ENCODE results near the gene PTPN13. TPM values are rescaled to one million over a fixed set of nuclear protein-coding genes. Genes with fewer than 3 reads are reported as not detected.

The PTPN13 gene
- total RNA-seq, 2 experiments from 2014 or later, result 0.37 to 0.67 TPM

- DNase-seq (no peak), ATAC-seq (no peak)
- Mint-ChIP-seq H3K9me3 (ENCODE audit: low read depth) (no peaks in the 10 kb centered on the region), H3K36me3 (no peaks in the 10 kb centered on the region), H3K27ac (no peak overlapping the region), H3K4me1 (no peaks in the 10 kb centered on the region), H3K4me3 (no peak overlapping the region), H3K27me3 (no peaks in the 10 kb centered on the region)
- CTCF ChIA-PET, result no interaction called here
Measured at GRCh38 chr4:86810847-86811246, 216.7 kb downstream of the PTPN13 start.

GRCh38 chr4:86815653-86816052 lies 221.5 kb downstream of the PTPN13 start:
- Mint-ChIP-seq H3K4me1 (no peaks in the 10 kb centered on the region), H3K27me3 (no peaks in the 10 kb centered on the region), H3K4me3 (no peak overlapping the region), H3K27ac (no peak overlapping the region), H3K9me3 (ENCODE audit: low read depth) (no peaks in the 10 kb centered on the region), H3K36me3 (no peaks in the 10 kb centered on the region)
- CTCF ChIA-PET, result no interaction called here
- ATAC-seq (no peak), DNase-seq (no peak)

DNA sequence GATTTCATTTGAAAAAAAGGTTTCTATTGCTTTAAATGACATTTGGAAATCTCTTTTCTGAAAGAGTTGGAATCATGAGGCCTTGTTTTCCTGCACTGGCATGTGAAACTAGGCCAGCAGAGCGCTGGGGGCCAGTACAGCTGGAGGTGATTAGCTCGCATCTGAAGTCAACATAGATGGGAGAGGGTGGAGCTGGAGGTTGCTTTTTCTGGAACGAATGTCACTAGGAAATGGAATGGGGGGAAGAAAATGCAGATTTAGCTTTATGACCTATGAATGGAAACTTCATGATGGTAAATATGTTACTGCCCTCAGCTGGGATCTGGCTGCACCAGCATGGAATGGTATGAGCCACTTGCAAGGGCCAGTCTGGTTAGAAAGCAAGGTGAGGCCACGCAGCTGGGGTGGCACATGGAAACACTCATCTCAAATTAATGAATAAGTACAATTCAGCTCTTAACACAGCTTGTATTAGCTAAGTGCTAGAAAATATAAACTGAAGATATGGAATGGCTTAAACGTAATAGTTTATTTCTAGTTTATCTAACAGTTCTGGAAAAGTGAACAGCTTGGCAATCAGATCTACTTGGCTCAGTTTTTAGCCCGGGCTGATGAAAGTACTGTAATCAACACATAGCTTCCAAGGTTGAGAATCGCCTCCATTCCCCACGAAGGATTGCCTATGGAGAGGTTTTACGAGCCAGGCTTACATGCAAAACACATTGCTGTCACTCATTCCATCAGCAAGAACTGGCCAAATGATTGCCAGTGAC lies 222.6 kb downstream of the PTPN13 start:
- DNase-seq (no peak), ATAC-seq (no peak)
- H3K9me3 Mint-ChIP-seq (ENCODE audit: low read depth), result no peaks in the 10 kb centered on the region
- H3K36me3 Mint-ChIP-seq, result no peaks in the 10 kb centered on the region
- no peak overlapping the region for H3K27ac Mint-ChIP-seq
- H3K27me3 Mint-ChIP-seq, result no peaks in the 10 kb centered on the region
- CTCF ChIA-PET, result no interaction called here
- H3K4me3 Mint-ChIP-seq, result no peak overlapping the region
- H3K4me1 Mint-ChIP-seq, result no peaks in the 10 kb centered on the region

GRCh38 chr4:86818211-86818610 lies 224.1 kb downstream of the PTPN13 start:
- Mint-ChIP-seq H3K4me3 (no peak overlapping the region), H3K4me1 (no peaks in the 10 kb centered on the region), H3K27ac (no peak overlapping the region), H3K9me3 (ENCODE audit: low read depth) (no peaks in the 10 kb centered on the region), H3K36me3 (no peaks in the 10 kb centered on the region), H3K27me3 (no peaks in the 10 kb centered on the region)
- no peak for ATAC-seq
- no peak for DNase-seq
- CTCF ChIA-PET, result no interaction called here

DNA sequence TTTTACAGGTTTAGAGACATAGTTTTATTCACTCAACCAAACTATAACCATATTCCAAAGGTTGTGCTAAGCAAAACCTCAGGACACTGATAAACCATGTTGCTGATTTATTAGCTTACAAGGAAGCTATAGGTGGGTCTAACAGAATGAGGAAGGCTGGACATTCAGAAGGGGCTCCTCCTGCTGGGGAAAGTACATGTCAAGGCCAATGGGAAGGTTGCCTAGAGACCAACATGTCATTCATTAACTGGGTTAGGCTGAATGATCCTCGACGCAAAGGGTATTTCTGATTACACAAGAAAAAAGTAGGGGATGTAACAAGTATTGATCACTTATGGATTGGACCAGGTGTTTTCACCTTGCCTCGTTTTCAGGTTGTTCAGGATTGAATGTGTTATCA lies 224.7 kb downstream of the PTPN13 start:
- H3K36me3 Mint-ChIP-seq, result no peaks in the 10 kb centered on the region
- CTCF ChIA-PET, result no interaction called here
- H3K4me3 Mint-ChIP-seq, result no peak overlapping the region
- DNase-seq, result no peak
- H3K27me3 Mint-ChIP-seq, result no peaks in the 10 kb centered on the region
- no peaks in the 10 kb centered on the region for H3K4me1 Mint-ChIP-seq
- H3K27ac Mint-ChIP-seq, result no peak overlapping the region
- ATAC-seq, result no peak
- H3K9me3 Mint-ChIP-seq (ENCODE audit: low read depth), result no peaks in the 10 kb centered on the region

DNA sequence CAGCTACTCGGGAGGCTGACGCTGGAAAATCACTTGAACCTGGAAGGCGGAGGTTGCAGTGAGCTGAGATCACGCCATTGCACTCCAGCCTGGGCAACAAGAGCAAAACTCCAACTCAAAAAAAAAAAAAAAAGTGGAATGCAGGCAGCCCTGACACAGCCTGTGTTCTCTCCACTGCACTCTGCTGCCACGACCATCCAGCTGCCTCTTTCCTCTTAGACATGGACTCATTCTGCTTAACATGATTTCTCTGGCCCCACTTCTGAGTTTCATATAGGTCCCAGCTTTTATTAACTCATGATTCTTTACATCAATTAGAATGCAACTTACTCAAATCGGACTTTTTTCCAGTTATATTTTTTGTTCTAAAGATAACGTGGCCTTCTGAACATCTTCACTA lies 225.4 kb downstream of the PTPN13 start:
- CTCF ChIA-PET, result no interaction called here
- Mint-ChIP-seq H3K27ac (no peak overlapping the region), H3K36me3 (no peaks in the 10 kb centered on the region), H3K9me3 (ENCODE audit: low read depth) (no peaks in the 10 kb centered on the region), H3K27me3 (no peaks in the 10 kb centered on the region), H3K4me1 (no peaks in the 10 kb centered on the region), H3K4me3 (no peak overlapping the region)
- DNase-seq, result no peak
- ATAC-seq, result no peak

- no peak for ATAC-seq
- Mint-ChIP-seq H3K36me3 (no peaks in the 10 kb centered on the region), H3K4me1 (no peaks in the 10 kb centered on the region), H3K4me3 (no peak overlapping the region), H3K27me3 (no peaks in the 10 kb centered on the region), H3K9me3 (ENCODE audit: low read depth) (no peaks in the 10 kb centered on the region), H3K27ac (no peak overlapping the region)
- no peak for DNase-seq
- CTCF ChIA-PET, result no interaction called here
Measured at GRCh38 chr4:86821151-86821550, 227.0 kb downstream of the PTPN13 start.

- no peak overlapping the region for H3K27ac Mint-ChIP-seq
- H3K27me3 Mint-ChIP-seq, result no peaks in the 10 kb centered on the region
- no peak for ATAC-seq
- CTCF ChIA-PET, result no interaction called here
- no peaks in the 10 kb centered on the region for H3K9me3 Mint-ChIP-seq (ENCODE audit: low read depth)
- no peak overlapping the region for H3K4me3 Mint-ChIP-seq
- H3K36me3 Mint-ChIP-seq, result no peaks in the 10 kb centered on the region
- DNase-seq, result no peak
- H3K4me1 Mint-ChIP-seq, result no peaks in the 10 kb centered on the region
Measured at GRCh38 chr4:86822136-86822535, 228.0 kb downstream of the PTPN13 start.

DNA sequence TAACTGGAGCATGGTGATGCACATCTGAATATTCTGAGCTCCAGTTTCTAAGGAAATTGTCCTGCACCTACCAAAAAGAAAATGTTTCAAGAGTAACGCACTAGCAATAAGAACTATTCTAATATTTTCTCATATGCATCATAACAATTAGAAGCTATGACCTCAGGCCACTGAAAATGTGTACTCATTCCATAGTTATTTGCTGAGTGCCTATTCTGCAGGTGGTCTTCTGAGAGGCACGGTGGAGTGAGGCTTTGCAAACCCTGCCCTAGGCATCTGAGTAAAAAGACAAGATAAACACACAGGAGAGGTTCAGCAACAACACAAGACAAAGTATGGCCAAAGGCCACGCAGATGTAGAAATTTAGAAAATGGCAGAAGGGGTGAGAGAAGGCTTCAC lies 231.4 kb downstream of the PTPN13 start:
- Mint-ChIP-seq H3K4me3 (no peak overlapping the region), H3K27ac (no peak overlapping the region), H3K9me3 (ENCODE audit: low read depth) (no peaks in the 10 kb centered on the region), H3K36me3 (peaks cover 1% of the 10 kb centered on the region), H3K27me3 (no peaks in the 10 kb centered on the region), H3K4me1 (no peaks in the 10 kb centered on the region)
- CTCF ChIA-PET, result no interaction called here
- ATAC-seq (no peak), DNase-seq (no peak)

DNA sequence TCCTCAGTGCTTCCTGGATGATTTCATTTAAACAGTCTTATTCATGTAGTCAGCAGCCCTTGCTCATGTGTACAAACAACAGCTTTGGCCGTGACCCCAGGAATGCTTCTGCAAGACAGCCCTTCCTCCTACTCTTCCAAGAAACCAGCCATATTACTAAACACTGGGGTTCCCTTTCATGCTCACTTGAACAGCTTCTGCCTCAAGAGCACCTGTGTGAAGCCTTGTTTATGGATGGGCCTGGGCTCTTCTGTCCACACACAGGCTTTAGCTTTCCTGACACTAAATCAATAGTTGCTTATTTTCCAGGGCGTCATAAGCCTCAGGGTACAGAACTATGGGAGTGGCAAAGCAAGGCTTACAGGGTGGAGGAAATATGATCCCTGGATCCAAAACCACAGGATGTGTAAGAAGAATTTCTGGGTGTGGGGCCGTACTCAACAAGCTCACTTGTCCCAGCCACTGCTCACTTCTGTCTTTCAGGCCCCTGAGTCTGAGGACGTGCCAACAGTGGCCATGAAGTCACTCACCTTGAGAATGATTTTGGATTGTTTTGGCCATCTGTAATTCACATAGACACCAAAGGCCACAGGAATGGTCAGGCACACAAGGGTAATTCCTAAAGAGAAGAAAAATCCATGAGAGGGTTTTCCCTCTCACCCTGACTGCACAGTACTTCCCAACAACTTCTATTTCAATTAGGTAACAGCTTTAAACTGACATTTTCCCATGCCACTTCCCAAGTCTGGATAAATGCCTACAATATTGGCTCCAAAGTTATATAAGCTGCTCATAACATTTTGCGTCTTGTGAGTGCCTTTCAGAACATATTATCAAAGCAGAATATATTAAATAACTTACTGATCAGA lies 237.4 kb downstream of the PTPN13 start:
- DNase-seq, result no peak
- no peak overlapping the region for H3K27ac Mint-ChIP-seq
- peaks cover 1% of the 10 kb centered on the region for H3K36me3 Mint-ChIP-seq
- CTCF ChIA-PET, result no interaction called here
- no peaks in the 10 kb centered on the region for H3K27me3 Mint-ChIP-seq
- ATAC-seq, result no peak
- H3K4me3 Mint-ChIP-seq, result no peak overlapping the region
- no peaks in the 10 kb centered on the region for H3K4me1 Mint-ChIP-seq
- no peaks in the 10 kb centered on the region for H3K9me3 Mint-ChIP-seq (ENCODE audit: low read depth)

GRCh38 chr4:86833615-86834014 lies 239.5 kb downstream of the PTPN13 start:
- no peak for ATAC-seq
- Mint-ChIP-seq H3K27me3 (no peaks in the 10 kb centered on the region), H3K4me1 (no peaks in the 10 kb centered on the region), H3K4me3 (no peak overlapping the region), H3K27ac (no peak overlapping the region), H3K36me3 (peaks cover 1% of the 10 kb centered on the region), H3K9me3 (ENCODE audit: low read depth) (no peaks in the 10 kb centered on the region)
- DNase-seq, result no peak
- CTCF ChIA-PET, result no interaction called here

DNA sequence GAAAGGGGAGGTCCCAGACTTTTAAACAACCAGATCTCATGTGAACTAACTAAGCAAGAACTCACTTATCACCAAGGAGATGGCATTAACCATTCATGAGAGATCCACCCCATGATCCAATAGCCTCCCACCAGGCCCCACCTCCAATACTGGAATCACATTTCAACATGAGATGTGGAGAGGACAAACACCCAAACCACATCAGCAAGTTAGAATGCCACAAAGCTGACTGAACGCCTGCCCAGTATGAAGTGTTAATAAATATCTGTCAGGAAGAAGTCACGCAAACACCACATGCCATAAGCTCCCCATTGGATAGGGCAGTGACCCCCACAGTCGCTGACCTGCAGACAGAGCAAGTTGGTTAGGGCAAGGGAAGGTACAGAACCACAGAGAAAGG lies 240.8 kb downstream of the PTPN13 start:
- CTCF ChIA-PET, result no interaction called here
- Mint-ChIP-seq H3K4me1 (no peaks in the 10 kb centered on the region), H3K27ac (no peak overlapping the region), H3K9me3 (ENCODE audit: low read depth) (no peaks in the 10 kb centered on the region), H3K27me3 (no peaks in the 10 kb centered on the region), H3K36me3 (no peaks in the 10 kb centered on the region), H3K4me3 (no peak overlapping the region)
- no peak for DNase-seq
- no peak for ATAC-seq

DNA sequence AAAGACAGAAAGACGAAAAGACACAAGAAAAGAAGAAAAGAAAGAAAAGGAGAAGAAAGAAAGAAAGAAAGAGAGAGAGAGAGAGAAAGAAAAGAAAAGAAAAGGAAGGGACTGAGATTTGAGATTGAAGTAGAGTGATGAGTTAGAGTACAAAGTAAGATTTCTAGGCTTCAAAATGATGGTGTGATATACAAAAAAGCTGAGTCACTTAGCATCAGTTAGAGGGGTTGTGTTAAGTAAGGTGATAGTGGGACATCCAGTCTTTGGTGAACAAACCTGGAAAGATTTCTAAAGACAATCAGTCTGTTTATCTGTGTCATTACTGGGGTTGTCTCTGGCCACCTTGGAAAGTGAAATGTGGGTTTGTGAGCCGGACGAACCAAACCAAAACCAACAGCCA lies 241.6 kb downstream of the PTPN13 start:
- DNase-seq (no peak), ATAC-seq (no peak)
- no peaks in the 10 kb centered on the region for H3K27me3 Mint-ChIP-seq
- CTCF ChIA-PET, result no interaction called here
- no peak overlapping the region for H3K4me3 Mint-ChIP-seq
- H3K9me3 Mint-ChIP-seq (ENCODE audit: low read depth), result no peaks in the 10 kb centered on the region
- no peak overlapping the region for H3K27ac Mint-ChIP-seq
- no peaks in the 10 kb centered on the region for H3K4me1 Mint-ChIP-seq
- H3K36me3 Mint-ChIP-seq, result no peaks in the 10 kb centered on the region
